Thyroid gland (tissue), 4 donors: ENCODE data around the gene NOS1AP. TPM values are rescaled to one million over a fixed set of nuclear protein-coding genes. Genes with fewer than 3 reads are reported as not detected.

Experiments
- DNase-seq, 2 donors: peaks; one replicate each; pipeline ENCODE4 v3.0.0-alpha.2; 2019
- H3K27ac ChIP-seq, 3 donors: fragments of 200-600 bp; sonication (generic); 1 replicate in 2 of 3; 2 replicates in 1 of 3; pipeline ENCODE4 v1.5.1; 2016 to 2019; ENCODE audit warnings: mild to moderate bottlenecking in 1 of 3, moderate library complexity in 1 of 3
- H3K27me3 ChIP-seq: fragments of 200-600 bp; sonication (generic); one replicate; pipeline ENCODE4 v1.5.1; 2019
- H3K36me3 ChIP-seq, 2 donors: fragments of 200-600 bp; sonication (generic); one replicate each; pipeline ENCODE4 v1.5.1; 2016 to 2019
- H3K4me1 ChIP-seq, 2 donors: fragments of 200-600 bp; sonication (generic); one replicate each; pipeline ENCODE4 v1.5.1; 2017 to 2019
- H3K4me3 ChIP-seq, 3 donors: fragments of 200-600 bp; sonication (generic); replicated peaks in 1 of 3; 1 replicate in 2 of 3; 2 replicates in 1 of 3; pipeline ENCODE4 v1.5.1; 2016; ENCODE audit warnings: mild to moderate bottlenecking in 1 of 3
- H3K9me3 ChIP-seq: fragments of 200-600 bp; sonication (generic); one replicate; pipeline ENCODE4 v1.5.1; 2017
- POLR2A ChIP-seq, 2 donors: fragments of 450-650 bp; IDR thresholded peaks; one replicate each; pipeline ENCODE4 v1.6.1; 2017; ENCODE audit warnings: antibody characterized with exemption in 2 of 2, mild to moderate bottlenecking in 2 of 2, moderate library complexity in 1 of 2
- WGBS, 2 donors: methylation state at CpG; one replicate each; pipeline ENCODE4 v1.1.5; 2017; 5-methylcytosine and 5-hydroxymethylcytosine counted together
- intact Hi-C: fragments of 100-400 bp; cut with DNase I; formaldehyde crosslinking; loops from one replicate; pipeline ENCODE4 v1.15.1; 2023
- total RNA-seq, 4 donors: library from RNA; depleted of rRNA; stranded (reverse); fragments of >200 nt; gene quantifications; one replicate each; pipeline ENCODE4 v1.2.3, GENCODE V29; 2016
- TF ChIP-seq, protein P1 (sequence below), 6 experiments: fragments of 200-600 bp in 3 of 6; fragments of 450-650 bp in 3 of 6; sonication (generic) in 3 of 6; IDR thresholded peaks; one replicate each; pipeline ENCODE4 v1.5.1; 2016 to 2019; ENCODE audit warnings: antibody characterized with exemption in 6 of 6, mild to moderate bottlenecking in 2 of 6, inconsistent platforms in 1 of 6, moderate library complexity in 1 of 6

NOS1AP gene
- total RNA-seq, 4 donors from 2014 or later, result 0.40 to 2.2 (median 0.54) TPM

DNA sequence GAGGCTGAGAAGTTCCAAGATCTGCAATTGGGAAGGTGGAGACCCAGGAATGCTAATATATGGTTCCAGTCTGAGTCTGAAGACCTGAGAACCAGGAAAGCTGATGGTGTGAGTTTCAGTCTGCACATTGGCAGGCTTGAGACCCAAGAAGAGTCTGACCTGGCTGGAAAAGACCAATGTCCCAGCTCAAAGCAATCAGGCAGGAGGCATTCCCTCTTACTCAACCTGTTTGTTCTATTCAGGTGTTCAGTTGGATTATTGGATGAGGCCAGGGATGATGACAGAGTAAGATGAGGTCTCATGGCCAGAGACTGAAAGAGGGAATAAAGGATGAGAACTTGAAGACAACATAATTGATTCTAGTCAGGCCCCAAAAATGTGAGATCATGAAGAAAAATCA is 257.1 kb downstream of the NOS1AP start:
- no peaks in the 10 kb centered on the region for H3K9me3 ChIP-seq
- TF ChIP-seq, protein P1, sequence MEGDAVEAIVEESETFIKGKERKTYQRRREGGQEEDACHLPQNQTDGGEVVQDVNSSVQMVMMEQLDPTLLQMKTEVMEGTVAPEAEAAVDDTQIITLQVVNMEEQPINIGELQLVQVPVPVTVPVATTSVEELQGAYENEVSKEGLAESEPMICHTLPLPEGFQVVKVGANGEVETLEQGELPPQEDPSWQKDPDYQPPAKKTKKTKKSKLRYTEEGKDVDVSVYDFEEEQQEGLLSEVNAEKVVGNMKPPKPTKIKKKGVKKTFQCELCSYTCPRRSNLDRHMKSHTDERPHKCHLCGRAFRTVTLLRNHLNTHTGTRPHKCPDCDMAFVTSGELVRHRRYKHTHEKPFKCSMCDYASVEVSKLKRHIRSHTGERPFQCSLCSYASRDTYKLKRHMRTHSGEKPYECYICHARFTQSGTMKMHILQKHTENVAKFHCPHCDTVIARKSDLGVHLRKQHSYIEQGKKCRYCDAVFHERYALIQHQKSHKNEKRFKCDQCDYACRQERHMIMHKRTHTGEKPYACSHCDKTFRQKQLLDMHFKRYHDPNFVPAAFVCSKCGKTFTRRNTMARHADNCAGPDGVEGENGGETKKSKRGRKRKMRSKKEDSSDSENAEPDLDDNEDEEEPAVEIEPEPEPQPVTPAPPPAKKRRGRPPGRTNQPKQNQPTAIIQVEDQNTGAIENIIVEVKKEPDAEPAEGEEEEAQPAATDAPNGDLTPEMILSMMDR (IDR thresholded peaks at IDR 0.05), result no peak
- TF ChIP-seq POLR2A (IDR thresholded peaks at IDR 0.05), result no peak
- H3K27ac ChIP-seq, result no peak overlapping the region
- no peaks in the 10 kb centered on the region for H3K27me3 ChIP-seq
- intact Hi-C loops, result no loop called here
- H3K4me3 ChIP-seq, result no peak overlapping the region
- no peaks in the 10 kb centered on the region for H3K4me1 ChIP-seq
- no peak for DNase-seq
- H3K36me3 ChIP-seq, result no peaks in the 10 kb centered on the region

DNA sequence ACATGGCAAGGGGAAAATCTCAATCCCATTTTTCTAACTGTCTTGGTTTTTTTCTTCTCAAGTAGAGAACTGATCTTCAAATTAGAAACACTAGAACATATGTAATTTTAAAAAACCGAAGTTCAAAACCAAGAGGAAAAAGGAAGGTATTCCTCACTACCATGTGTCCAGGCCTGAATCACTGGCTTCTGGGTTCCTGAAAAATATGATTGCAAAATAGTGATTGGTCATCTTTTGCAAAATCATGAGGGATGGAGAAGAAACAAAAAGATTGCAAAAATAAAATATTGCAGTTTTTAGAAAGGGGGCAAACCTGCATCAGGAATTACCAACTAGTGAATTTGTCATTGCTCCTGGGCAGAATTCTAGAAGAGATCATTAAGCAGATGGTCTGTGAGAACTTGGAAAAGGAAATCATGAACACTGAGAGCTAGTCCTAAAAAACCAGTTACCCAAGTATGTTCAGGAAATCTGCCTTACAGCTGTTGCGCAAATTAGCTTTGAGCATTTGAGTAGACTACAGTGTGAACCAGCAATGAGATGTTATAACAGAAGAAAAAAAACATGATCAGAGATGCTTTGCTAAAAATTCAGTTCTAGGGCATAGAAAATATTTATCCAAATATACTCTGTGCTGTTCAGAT is 257.8 kb downstream of the NOS1AP start:
- H3K27ac ChIP-seq, result no peak overlapping the region

GRCh38 chr1:162327788-162328165 is 258.3 kb downstream of the NOS1AP start:
- no peak for DNase-seq
- 96 to 98% methylated on average over 1 of the region's 1 CpG for WGBS, 2 donors

More for the DNA sequence above, 257.8 kb downstream of the NOS1AP start:
- H3K36me3 ChIP-seq, result no peaks in the 10 kb centered on the region
- no peak for TF ChIP-seq POLR2A (IDR thresholded peaks at IDR 0.05)
- TF ChIP-seq, protein P1 (IDR thresholded peaks at IDR 0.05), result no peak
- 84 to 94% methylated on average over 2 of the region's 2 CpGs for WGBS, 2 donors
- H3K9me3 ChIP-seq, result no peaks in the 10 kb centered on the region
- DNase-seq, result no peak
- H3K27me3 ChIP-seq, result no peaks in the 10 kb centered on the region
- no peak overlapping the region for H3K4me3 ChIP-seq
- intact Hi-C loops, result no loop called here
- no peaks in the 10 kb centered on the region for H3K4me1 ChIP-seq

DNA sequence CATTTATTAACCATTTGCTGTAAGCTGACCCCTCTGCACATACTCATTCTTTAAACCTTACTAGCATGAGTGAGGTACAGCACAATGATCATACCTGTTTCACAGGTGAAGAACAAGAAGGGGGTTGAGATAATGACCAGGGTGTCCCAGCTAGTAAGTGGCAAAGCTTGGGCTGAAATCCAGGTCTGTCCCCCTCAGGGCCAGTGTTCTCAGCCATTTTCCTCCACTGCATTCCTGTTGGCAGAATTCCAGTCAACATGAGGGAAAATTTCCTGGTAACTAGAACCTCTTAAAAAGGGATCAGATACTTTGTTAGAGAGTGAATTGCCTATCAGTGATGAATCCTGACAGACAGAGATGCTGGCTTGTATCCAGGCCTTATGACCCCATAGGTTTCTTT is 259.0 kb downstream of the NOS1AP start:
- no peaks in the 10 kb centered on the region for H3K36me3 ChIP-seq
- H3K27ac ChIP-seq, result no peak overlapping the region
- DNase-seq, result no peak
- TF ChIP-seq, protein P1 (IDR thresholded peaks at IDR 0.05), result no peak
- TF ChIP-seq POLR2A (IDR thresholded peaks at IDR 0.05), result no peak
- no peaks in the 10 kb centered on the region for H3K27me3 ChIP-seq
- intact Hi-C loops, result no loop called here
- no peaks in the 10 kb centered on the region for H3K4me1 ChIP-seq
- no peaks in the 10 kb centered on the region for H3K9me3 ChIP-seq
- H3K4me3 ChIP-seq, result no peak overlapping the region

More at GRCh38 chr1:162327788-162328165, 258.3 kb downstream of the NOS1AP start:
- H3K9me3 ChIP-seq, result no peaks in the 10 kb centered on the region
- intact Hi-C loops, result no loop called here
- no peaks in the 10 kb centered on the region for H3K27me3 ChIP-seq
- TF ChIP-seq POLR2A (IDR thresholded peaks at IDR 0.05), result no peak
- TF ChIP-seq, protein P1 (IDR thresholded peaks at IDR 0.05), result no peak
- H3K4me1 ChIP-seq, result no peaks in the 10 kb centered on the region
- no peak overlapping the region for H3K27ac ChIP-seq
- H3K4me3 ChIP-seq, result no peak overlapping the region
- H3K36me3 ChIP-seq, result no peaks in the 10 kb centered on the region

- intact Hi-C loops, result no loop called here
- 50 to 63% methylated on average over 3 of the region's 3 CpGs for WGBS, 2 donors
- Histone ChIP-seq H3K36me3 (no peaks in the 10 kb centered on the region), H3K4me3 (no peak overlapping the region), H3K27me3 (no peaks in the 10 kb centered on the region), H3K9me3 (no peaks in the 10 kb centered on the region), H3K4me1 (no peaks in the 10 kb centered on the region), H3K27ac (no peak overlapping the region)
- no peak for DNase-seq
- TF ChIP-seq POLR2A (IDR thresholded peaks at IDR 0.05), result no peak
- TF ChIP-seq, protein P1 (IDR thresholded peaks at IDR 0.05), result no peak
These were observed 260.3 kb downstream of the NOS1AP start for GRCh38 chr1:162329826-162330225.
